ENCODE results near the gene MYDGF.

The MYDGF gene

DNA sequence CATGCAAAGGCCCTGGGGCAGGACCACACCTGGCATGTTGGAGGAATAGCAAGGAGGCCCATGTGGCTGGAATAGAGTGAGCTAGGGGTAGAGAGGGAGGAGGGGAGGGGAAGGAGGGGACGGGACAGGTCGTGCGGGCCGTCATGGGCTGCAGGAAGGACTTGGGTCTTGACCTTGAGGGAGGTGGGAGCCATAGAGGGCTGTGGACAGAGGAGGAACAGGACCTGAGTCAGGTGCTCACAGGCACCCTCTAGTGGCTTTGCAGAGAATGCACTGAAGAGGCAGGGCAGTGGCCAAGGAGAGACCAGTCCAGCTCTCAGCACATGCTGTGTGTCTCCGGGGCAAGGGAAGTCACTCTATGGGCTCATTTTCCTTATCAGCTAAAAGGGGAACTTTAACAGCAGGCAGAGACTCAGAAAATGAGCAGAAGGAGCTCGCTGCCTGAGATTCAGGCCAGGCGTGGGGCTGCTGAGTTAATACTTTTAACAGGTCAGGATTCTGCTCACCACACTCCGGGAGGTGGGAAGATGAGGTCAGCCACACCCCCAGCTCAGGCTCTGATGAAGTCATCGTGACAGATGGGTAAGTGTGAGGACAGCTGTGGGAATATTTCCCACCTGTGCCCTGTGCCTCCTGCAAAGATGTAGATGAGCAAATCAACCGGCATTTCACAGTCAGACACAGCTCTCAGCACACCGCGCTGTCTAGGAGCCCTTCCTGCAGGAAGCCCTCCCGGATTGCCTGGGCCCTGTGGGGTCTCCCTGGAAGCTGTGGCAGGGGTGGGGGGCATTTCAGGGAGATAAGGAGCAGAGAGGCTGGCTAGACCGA lies 36.8 kb downstream of the MYDGF start:
- peak; percentile 77 for TF ChIP-seq CTCF (IDR thresholded peaks at IDR 0.05; ENCODE audit: low read depth, low read length)
- DNase-seq (ENCODE audit: extremely low read depth, low read depth) = no peak

GRCh38 chr19:4624733-4625362 lies 45.3 kb downstream of the MYDGF start:
- peak; percentile 23 for TF ChIP-seq CTCF (IDR thresholded peaks at IDR 0.05; ENCODE audit: low read depth, low read length)
- no peak for DNase-seq (ENCODE audit: extremely low read depth, low read depth)

GRCh38 chr19:4624301-4624700 lies 45.8 kb downstream of the MYDGF start:
- no peak for TF ChIP-seq CTCF (IDR thresholded peaks at IDR 0.05; ENCODE audit: low read depth, low read length)
- no peak for DNase-seq (ENCODE audit: extremely low read depth, low read depth)

DNA sequence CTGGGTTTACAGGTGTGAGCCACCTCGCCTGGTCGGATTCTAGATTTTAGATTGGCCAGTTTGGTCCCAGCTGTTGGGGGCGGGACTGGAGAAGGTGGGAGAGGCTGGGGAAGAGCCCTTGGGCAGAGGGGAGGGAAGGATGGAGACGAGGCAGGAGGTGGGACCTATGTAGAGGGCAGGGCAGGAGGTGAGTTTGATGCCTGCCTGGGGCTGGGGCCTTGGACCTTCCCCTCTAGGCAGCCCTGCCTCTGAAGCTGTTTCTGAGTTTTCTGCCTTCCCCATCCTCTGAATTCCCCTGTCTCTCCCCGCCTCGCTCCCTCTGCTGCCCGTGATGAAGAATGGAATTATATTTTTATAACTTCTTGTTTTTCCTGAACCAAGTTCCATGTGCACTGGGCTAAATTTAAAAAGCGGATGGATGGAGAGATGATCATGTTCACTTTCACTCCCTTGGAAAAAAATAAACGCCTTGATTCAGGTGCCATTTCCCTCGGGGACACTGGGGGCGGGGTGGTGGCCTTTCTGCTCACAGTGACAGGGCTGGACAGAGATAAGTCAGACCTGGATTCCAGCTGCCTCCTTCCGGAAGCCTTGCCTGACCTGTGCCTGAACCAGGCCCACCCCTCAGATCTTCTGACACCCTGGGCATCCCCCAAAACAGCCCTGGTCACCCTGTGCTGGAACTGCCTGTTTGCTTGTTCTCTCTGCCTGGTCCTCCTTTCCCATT lies 47.3 kb downstream of the MYDGF start:
- TF ChIP-seq CTCF (IDR thresholded peaks at IDR 0.05; ENCODE audit: low read depth, low read length) = no peak; the same call in 1 of the 2 replicates
- DNase-seq (ENCODE audit: extremely low read depth, low read depth) = no peak

DNA sequence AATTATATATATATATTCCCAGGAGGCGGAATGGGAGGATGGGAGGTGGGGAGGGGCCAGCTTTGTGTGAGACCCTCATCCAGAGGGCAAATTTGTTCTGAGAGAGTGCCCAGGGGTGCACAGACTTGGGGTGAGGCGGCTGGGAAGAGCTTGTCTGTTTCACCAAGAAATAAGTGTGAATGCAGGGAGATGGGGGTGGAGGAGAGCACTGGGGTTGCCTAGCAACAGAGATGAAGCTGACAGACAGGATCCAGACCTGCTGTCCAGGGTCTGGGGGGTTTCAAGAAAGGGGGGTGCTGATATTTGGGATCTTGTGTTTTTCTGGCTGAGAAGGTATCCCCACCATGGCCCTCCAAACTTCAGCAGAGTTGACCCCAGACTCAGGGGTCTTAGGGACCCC lies 49.5 kb downstream of the MYDGF start:
- no peak for DNase-seq (ENCODE audit: extremely low read depth, low read depth)
- no peak for TF ChIP-seq CTCF (IDR thresholded peaks at IDR 0.05; ENCODE audit: low read depth, low read length)

DNA sequence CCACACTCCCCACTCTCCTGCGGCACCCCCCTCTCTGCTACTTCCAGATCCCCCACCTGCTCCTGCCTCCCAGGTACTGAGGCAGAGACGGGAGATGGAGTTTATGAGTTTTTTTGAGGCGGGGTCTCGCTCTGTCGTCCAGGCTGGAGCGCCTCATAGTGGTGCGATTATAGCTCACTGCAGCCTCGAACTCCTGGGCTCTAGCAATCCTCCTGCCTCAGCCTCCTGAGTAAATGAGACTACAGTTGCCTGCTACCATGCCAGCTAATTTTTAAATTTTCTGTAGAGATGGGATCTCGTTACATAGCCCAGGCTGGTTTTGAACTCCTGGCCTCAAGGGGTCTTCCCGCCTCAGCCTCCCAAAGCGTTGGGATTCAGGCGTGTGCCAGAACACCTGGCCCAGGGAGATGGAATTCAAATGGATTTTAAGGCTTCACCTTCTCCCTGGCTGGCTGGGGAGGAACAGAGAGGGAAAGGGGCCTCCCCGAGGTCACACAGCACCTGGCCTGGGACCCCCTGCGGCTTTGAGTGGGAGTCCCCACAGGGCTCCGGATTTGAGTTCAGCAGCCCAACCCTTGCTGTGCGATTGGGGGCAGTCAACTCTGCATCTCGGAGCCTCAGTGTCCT lies 50.4 kb downstream of the MYDGF start:
- TF ChIP-seq CTCF (IDR thresholded peaks at IDR 0.05; ENCODE audit: low read depth, low read length) = no peak
- no peak for DNase-seq (ENCODE audit: extremely low read depth, low read depth)

All from AG09319 (cell line).